Ascending aorta (tissue), 2 donors: ENCODE results near the gene ARMH4. TPM values are rescaled to one million over a fixed set of nuclear protein-coding genes. Genes with fewer than 3 reads are reported as not detected.

ENCODE experiments used
- DNase-seq, 2 donors: peaks; one replicate each; pipeline ENCODE4 v3.0.0-alpha.2; 2019; ENCODE audit warnings: low spot score in 2 of 2
- H3K27ac ChIP-seq, 2 donors: fragments of 200-600 bp; sonication (generic); one replicate each; pipeline ENCODE4 v1.5.1; 2016 to 2017; ENCODE audit warnings: mild to moderate bottlenecking in 1 of 2
- H3K27me3 ChIP-seq: fragments of 200-600 bp; sonication (generic); one replicate; pipeline ENCODE4 v1.5.1; 2017
- H3K36me3 ChIP-seq, 2 donors: fragments of 200-600 bp; sonication (generic); one replicate each; pipeline ENCODE4 v1.5.1; 2016
- H3K4me1 ChIP-seq, 2 donors: fragments of 200-600 bp; sonication (generic); one replicate each; pipeline ENCODE4 v1.5.1; 2016 to 2017; ENCODE audit warnings: mild to moderate bottlenecking in 1 of 2
- H3K4me3 ChIP-seq, 2 donors: fragments of 200-600 bp; sonication (generic); one replicate each; pipeline ENCODE4 v1.5.1; 2016 to 2017; ENCODE audit warnings: mild to moderate bottlenecking in 1 of 2
- H3K9me3 ChIP-seq, 2 donors: fragments of 200-600 bp; sonication (generic); one replicate each; pipeline ENCODE4 v1.5.1; 2016
- CTCF ChIP-seq, 3 experiments: fragments of 200-600 bp in 2 of 3; fragments of 450-650 bp in 1 of 3; sonication (generic) in 2 of 3; IDR thresholded peaks; one replicate each; pipeline ENCODE4 v1.5.1; 2016 to 2019; ENCODE audit warnings: antibody characterized with exemption in 3 of 3, mild to moderate bottlenecking in 1 of 3, moderate library complexity in 1 of 3
- intact Hi-C: fragments of 100-400 bp; cut with DNase I; formaldehyde crosslinking; loops from one replicate; pipeline ENCODE4 v1.15.1; 2023
- total RNA-seq: library from RNA; depleted of rRNA; stranded (reverse); fragments of >200 nt; gene quantifications from one replicate; pipeline ENCODE4 v1.1.0, GENCODE V29; 2016

Gene ARMH4
- total RNA-seq, 1 donor from 2014 or later: 3.8 TPM

GRCh38 chr14:58078068-58078467 lies 73.9 kb downstream of the ARMH4 start:
- no peaks in the 10 kb centered on the region for H3K36me3 ChIP-seq
- H3K27ac ChIP-seq: peak overlapping the region; percentile 43 to 52
- no peak for DNase-seq
- H3K4me3 ChIP-seq: no peak overlapping the region
- no peak for TF ChIP-seq CTCF (IDR thresholded peaks at IDR 0.05)
- H3K9me3 ChIP-seq: no peaks in the 10 kb centered on the region
- intact Hi-C loops: no loop called here
- H3K4me1 ChIP-seq: peaks cover 7 to 21% of the 10 kb centered on the region in 2 donors
- H3K27me3 ChIP-seq: no peaks in the 10 kb centered on the region

- no peak for DNase-seq
- peak overlapping the region; percentile 43 to 52 for H3K27ac ChIP-seq
- no peaks in the 10 kb centered on the region for H3K36me3 ChIP-seq
- H3K9me3 ChIP-seq: no peaks in the 10 kb centered on the region
- no peak overlapping the region for H3K4me3 ChIP-seq
- intact Hi-C loops: no loop called here
- TF ChIP-seq CTCF (IDR thresholded peaks at IDR 0.05): no peak
- H3K27me3 ChIP-seq: no peaks in the 10 kb centered on the region
- peaks cover 7 to 17% of the 10 kb centered on the region in 2 donors for H3K4me1 ChIP-seq
These were observed 74.4 kb downstream of the ARMH4 start for GRCh38 chr14:58077621-58078020.

- H3K4me3 ChIP-seq: no peak overlapping the region
- TF ChIP-seq CTCF (IDR thresholded peaks at IDR 0.05): no peak
- no peak overlapping the region for H3K27ac ChIP-seq
- no peaks in the 10 kb centered on the region for H3K27me3 ChIP-seq
- no peaks in the 10 kb centered on the region for H3K9me3 ChIP-seq
- H3K4me1 ChIP-seq: peaks cover 7 to 16% of the 10 kb centered on the region in 2 donors
- H3K36me3 ChIP-seq: no peaks in the 10 kb centered on the region
- DNase-seq: no peak
- intact Hi-C loops: loop anchor here (2.0 kb wide), 1 partner anchor 587 kb away; no protein-coding TSS in a partner anchor
These were observed 78.5 kb downstream of the ARMH4 start for GRCh38 chr14:58073516-58073915.

GRCh38 chr14:58072288-58073071 lies 79.5 kb downstream of the ARMH4 start:
- H3K4me3 ChIP-seq: peak overlapping the region in 1 of 2 donors; percentile 42
- no peaks in the 10 kb centered on the region for H3K27me3 ChIP-seq
- H3K27ac ChIP-seq: no peak overlapping the region
- H3K36me3 ChIP-seq: no peaks in the 10 kb centered on the region
- no peak for DNase-seq
- H3K4me1 ChIP-seq: peaks cover 2 to 8% of the 10 kb centered on the region in 2 donors
- no peaks in the 10 kb centered on the region for H3K9me3 ChIP-seq
- peak; percentile 56 to 81 (median 76) for TF ChIP-seq CTCF (IDR thresholded peaks at IDR 0.05)
- intact Hi-C loops: loop anchor here (1.0 to 2.0 kb wide), 2 partner anchors 539 to 586 kb away; no protein-coding TSS in a partner anchor

- Histone ChIP-seq H3K4me3 (no peak overlapping the region), H3K27me3 (no peaks in the 10 kb centered on the region), H3K9me3 (no peaks in the 10 kb centered on the region), H3K4me1 (peaks cover 0 to 4% of the 10 kb centered on the region in 2 donors), H3K27ac (no peak overlapping the region), H3K36me3 (no peaks in the 10 kb centered on the region)
- intact Hi-C loops: no loop called here
- no peak for DNase-seq
- TF ChIP-seq CTCF (IDR thresholded peaks at IDR 0.05): no peak
These were observed 80.7 kb downstream of the ARMH4 start for GRCh38 chr14:58071341-58071740.
